ENCODE data around the gene RHOBTB3.
"Not testable (repeated sequence)": the region's sequence is repeated elsewhere in the genome, so short reads cannot be mapped to it uniquely, and the experiment has no call there.

The RHOBTB3 gene

DNA sequence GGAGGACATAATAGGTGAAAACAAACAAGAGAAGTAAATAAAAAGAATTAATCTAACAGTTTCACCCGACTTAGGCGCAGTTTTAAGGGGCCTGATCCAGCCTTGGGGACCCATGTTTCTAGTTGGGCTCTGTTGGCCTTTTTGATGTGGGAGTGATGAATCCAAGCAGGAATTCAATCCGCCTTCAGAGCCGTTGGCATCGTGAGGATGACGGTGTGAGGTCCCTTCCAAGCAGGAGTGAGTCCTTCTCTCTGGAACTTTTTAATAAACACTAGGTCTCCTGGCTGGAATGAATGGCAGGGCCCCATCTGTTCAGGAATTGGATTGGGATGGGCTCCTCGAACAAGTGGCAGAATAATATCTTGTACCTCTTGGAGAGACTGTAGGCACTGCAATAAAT lies 22.3 kb upstream of the RHOBTB3 start:
- DNase-seq (ENCODE audit: low read depth, low spot score) = no peak
- ChIA-PET POLR2A (no interaction called here), CTCF (interaction anchor here (1.3 kb wide), 1 partner anchor 45 kb away, joined by 3 read pairs; no protein-coding TSS in a partner anchor)

GRCh38 chr5:95709967-95710650 lies 21.0 kb upstream of the RHOBTB3 start:
- TF ChIP-seq, protein P1, sequence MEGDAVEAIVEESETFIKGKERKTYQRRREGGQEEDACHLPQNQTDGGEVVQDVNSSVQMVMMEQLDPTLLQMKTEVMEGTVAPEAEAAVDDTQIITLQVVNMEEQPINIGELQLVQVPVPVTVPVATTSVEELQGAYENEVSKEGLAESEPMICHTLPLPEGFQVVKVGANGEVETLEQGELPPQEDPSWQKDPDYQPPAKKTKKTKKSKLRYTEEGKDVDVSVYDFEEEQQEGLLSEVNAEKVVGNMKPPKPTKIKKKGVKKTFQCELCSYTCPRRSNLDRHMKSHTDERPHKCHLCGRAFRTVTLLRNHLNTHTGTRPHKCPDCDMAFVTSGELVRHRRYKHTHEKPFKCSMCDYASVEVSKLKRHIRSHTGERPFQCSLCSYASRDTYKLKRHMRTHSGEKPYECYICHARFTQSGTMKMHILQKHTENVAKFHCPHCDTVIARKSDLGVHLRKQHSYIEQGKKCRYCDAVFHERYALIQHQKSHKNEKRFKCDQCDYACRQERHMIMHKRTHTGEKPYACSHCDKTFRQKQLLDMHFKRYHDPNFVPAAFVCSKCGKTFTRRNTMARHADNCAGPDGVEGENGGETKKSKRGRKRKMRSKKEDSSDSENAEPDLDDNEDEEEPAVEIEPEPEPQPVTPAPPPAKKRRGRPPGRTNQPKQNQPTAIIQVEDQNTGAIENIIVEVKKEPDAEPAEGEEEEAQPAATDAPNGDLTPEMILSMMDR (IDR thresholded peaks at IDR 0.05; ENCODE audit: insufficient read depth, low read length, missing control alignments) = no peak
- ChIA-PET POLR2A (no interaction called here), CTCF (interaction anchor here (1.3 kb wide), 1 partner anchor 45 kb away, joined by 3 read pairs; no protein-coding TSS in a partner anchor)
- DNase-seq (ENCODE audit: low read depth, low spot score) = no peak
- H3K4me3 ChIP-seq (ENCODE audit: low read depth, low read length) = no peak overlapping the region

More for the DNA sequence above, 22.3 kb upstream of the RHOBTB3 start:
- no peak overlapping the region for H3K4me3 ChIP-seq (ENCODE audit: low read depth, low read length)
- TF ChIP-seq, protein P1 (IDR thresholded peaks at IDR 0.05; ENCODE audit: insufficient read depth, low read length, missing control alignments) = no peak

GRCh38 chr5:95710651-95711500 lies 20.3 kb upstream of the RHOBTB3 start:
- H3K4me3 ChIP-seq (ENCODE audit: low read depth, low read length); DNase-seq (ENCODE audit: low read depth, low spot score): not testable (repeated sequence)
- ChIA-PET POLR2A (interaction anchor here (0.6 kb wide), 1 partner anchor 112 kb away, joined by 3 read pairs; the partner anchor contains the start of gene GLRX), CTCF (interaction anchor here (1.3 kb wide), 1 partner anchor 46 kb away, joined by 3 read pairs; no protein-coding TSS in a partner anchor)

- no peak for DNase-seq (ENCODE audit: low read depth, low spot score)
- ChIA-PET POLR2A (interaction anchor here (1.2 kb wide), 1 partner anchor 19 kb away, joined by 3 read pairs; the partner anchor contains the start of gene RHOBTB3), CTCF (interaction anchor here (1.3 kb wide), 1 partner anchor 44 kb away, joined by 3 read pairs; no protein-coding TSS in a partner anchor)
- H3K4me3 ChIP-seq (ENCODE audit: low read depth, low read length) = no peak overlapping the region
- TF ChIP-seq, protein P1 (IDR thresholded peaks at IDR 0.05; ENCODE audit: insufficient read depth, low read length, missing control alignments) = no peak
Measured at GRCh38 chr5:95711501-95712346, 19.4 kb upstream of the RHOBTB3 start.

- ChIA-PET CTCF (interaction anchor here (1.3 kb wide), 1 partner anchor 45 kb away, joined by 3 read pairs; no protein-coding TSS in a partner anchor), POLR2A (interaction anchor here (1.2 kb wide), 1 partner anchor 19 kb away, joined by 3 read pairs; the partner anchor contains the start of gene RHOBTB3)
- H3K4me3 ChIP-seq (ENCODE audit: low read depth, low read length) = no peak overlapping the region
- TF ChIP-seq, protein P1 (IDR thresholded peaks at IDR 0.05; ENCODE audit: insufficient read depth, low read length, missing control alignments) = no peak
- DNase-seq (ENCODE audit: low read depth, low spot score) = no peak
Measured at GRCh38 chr5:95712347-95712958, 18.7 kb upstream of the RHOBTB3 start.

DNA sequence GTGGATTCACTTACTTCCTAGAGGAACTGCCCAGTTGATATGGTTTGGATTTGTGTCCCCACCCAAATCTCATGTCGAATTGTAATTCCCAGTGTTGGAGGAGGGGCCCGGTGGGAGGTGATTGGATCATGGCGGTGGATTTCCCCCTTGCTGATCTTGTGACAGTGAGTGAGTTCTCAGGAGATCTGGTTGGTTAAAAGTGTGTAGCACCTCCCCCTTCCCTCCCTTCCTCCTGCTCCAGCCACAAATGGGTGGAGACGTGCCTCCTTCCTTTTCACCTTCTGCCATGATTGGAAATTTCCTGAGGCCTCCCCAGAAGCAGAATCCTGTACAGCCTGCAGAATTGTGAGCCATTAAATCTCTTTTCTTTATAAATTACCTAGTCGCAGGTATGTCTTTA lies 17.9 kb upstream of the RHOBTB3 start:
- DNase-seq (ENCODE audit: low read depth, low spot score); CTCF ChIA-PET; H3K4me3 ChIP-seq (ENCODE audit: low read depth, low read length); POLR2A ChIA-PET: not testable (repeated sequence)

Data from AG04449 (cell line).